ENCODE data around the gene APBA1. TPM values are rescaled to one million over a fixed set of nuclear protein-coding genes. Genes with fewer than 3 reads are reported as not detected.

APBA1 gene
- total and polyA plus RNA-seq, 9 of the 15 experiments (the other 6 are each of a cell fraction or from before 2014, with no cell fraction given) = 0.01 to 0.02 TPM; not detected in 7

DNA sequence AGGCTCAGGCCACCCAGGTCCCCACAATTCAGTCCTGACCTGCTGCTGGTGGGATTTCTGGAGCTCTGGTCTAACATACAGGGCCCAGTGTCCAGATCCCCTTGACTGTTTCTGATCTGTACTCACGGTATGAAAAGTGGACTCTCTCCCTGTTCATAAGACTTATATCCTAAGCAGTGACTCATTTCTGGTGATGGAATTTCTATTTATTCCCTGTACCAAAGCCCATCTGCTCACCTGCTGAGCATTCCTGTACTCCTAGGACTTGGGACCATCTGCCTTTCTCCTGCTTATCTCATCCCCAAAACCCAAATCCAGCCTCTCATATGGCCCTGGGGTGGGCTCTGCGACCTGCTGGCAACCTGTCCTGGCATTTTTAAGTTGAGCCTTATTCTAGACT is 86.6 kb downstream of the APBA1 start:
- Histone ChIP-seq H3K36me3 (ENCODE audit: control insufficient read depth, insufficient read depth, low read length) (no peaks in the 10 kb centered on the region), H3K4me1 (replicated peaks in 1 of 2; ENCODE audit: control insufficient read depth in 2 of 2, insufficient read depth in 2 of 2, low read length in 2 of 2) (no peaks in the 10 kb centered on the region), H3K9me1 (ENCODE audit: control insufficient read depth, insufficient read depth, low read length) (no peaks in the 10 kb centered on the region), H3K4me2 (ENCODE audit: insufficient read depth, low read length) (no peak overlapping the region), H3K9me3 (replicated peaks; ENCODE audit: control insufficient read depth, insufficient read depth, low read depth, low read length) (no peaks in the 10 kb centered on the region), H3K79me2 (ENCODE audit: control insufficient read depth, insufficient read depth, low read length) (no peaks in the 10 kb centered on the region), H4K20me1 (replicated peaks; ENCODE audit: control insufficient read depth, insufficient read depth, low read length) (no peaks in the 10 kb centered on the region), H3K27me3 (ENCODE audit: control insufficient read depth in 2 of 2, insufficient read depth in 2 of 2, low read length in 2 of 2) (no peaks in the 10 kb centered on the region), H3K27ac (ENCODE audit: extremely low read depth, low read depth, low read length) (no peak overlapping the region), H3K4me3 (no peak overlapping the region), H2AFZ (ENCODE audit: low read depth, low read length) (no peak overlapping the region), H3K9ac (ENCODE audit: insufficient read depth in 1 of 2, low read depth in 2 of 2, low read length in 2 of 2) (no peak overlapping the region)
- TF ChIP-seq KDM2B (CRISPR knock-in tag; IDR thresholded peaks at IDR 0.05) (no peak), FOSL1 (tag; conservative IDR thresholded peaks at IDR 0.05) (no peak), TOE1 (IDR thresholded peaks at IDR 0.05; ENCODE audit: borderline replicate concordance) (no peak), TOE1 (CRISPR knock-in tag; IDR thresholded peaks at IDR 0.05; ENCODE audit: borderline replicate concordance, low read depth) (no peak), BCOR (IDR thresholded peaks at IDR 0.05) (no peak), IRF2 (CRISPR knock-in tag; IDR thresholded peaks at IDR 0.05) (no peak), ZNF408 (CRISPR knock-in tag; IDR thresholded peaks at IDR 0.05; ENCODE audit: low read depth) (no peak)
- TF ChIP-seq, protein P1, sequence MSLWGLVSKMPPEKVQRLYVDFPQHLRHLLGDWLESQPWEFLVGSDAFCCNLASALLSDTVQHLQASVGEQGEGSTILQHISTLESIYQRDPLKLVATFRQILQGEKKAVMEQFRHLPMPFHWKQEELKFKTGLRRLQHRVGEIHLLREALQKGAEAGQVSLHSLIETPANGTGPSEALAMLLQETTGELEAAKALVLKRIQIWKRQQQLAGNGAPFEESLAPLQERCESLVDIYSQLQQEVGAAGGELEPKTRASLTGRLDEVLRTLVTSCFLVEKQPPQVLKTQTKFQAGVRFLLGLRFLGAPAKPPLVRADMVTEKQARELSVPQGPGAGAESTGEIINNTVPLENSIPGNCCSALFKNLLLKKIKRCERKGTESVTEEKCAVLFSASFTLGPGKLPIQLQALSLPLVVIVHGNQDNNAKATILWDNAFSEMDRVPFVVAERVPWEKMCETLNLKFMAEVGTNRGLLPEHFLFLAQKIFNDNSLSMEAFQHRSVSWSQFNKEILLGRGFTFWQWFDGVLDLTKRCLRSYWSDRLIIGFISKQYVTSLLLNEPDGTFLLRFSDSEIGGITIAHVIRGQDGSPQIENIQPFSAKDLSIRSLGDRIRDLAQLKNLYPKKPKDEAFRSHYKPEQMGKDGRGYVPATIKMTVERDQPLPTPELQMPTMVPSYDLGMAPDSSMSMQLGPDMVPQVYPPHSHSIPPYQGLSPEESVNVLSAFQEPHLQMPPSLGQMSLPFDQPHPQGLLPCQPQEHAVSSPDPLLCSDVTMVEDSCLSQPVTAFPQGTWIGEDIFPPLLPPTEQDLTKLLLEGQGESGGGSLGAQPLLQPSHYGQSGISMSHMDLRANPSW (CRISPR knock-in tag; IDR thresholded peaks at IDR 0.05) = no peak
- TF ChIP-seq, protein P2, sequence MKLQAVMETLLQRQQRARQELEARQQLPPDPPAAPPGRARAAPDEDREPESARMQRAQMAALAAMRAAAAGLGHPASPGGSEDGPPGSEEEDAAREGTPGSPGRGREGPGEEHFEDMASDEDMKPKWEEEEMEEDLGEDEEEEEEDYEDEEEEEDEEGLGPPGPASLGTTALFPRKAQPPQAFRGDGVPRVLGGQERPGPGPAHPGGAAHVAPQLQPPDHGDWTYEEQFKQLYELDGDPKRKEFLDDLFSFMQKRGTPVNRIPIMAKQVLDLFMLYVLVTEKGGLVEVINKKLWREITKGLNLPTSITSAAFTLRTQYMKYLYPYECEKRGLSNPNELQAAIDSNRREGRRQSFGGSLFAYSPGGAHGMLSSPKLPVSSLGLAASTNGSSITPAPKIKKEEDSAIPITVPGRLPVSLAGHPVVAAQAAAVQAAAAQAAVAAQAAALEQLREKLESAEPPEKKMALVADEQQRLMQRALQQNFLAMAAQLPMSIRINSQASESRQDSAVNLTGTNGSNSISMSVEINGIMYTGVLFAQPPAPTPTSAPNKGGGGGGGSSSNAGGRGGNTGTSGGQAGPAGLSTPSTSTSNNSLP (IDR thresholded peaks at IDR 0.05; ENCODE audit: borderline replicate concordance, low read depth, low read length) = no peak
- TF ChIP-seq, protein P3, sequence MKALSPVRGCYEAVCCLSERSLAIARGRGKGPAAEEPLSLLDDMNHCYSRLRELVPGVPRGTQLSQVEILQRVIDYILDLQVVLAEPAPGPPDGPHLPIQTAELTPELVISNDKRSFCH (CRISPR knock-in tag; IDR thresholded peaks at IDR 0.05) = no peak
- TF ChIP-seq, protein P3 (tag; IDR thresholded peaks at IDR 0.05) = no peak
- TF ChIP-seq, protein P4, sequence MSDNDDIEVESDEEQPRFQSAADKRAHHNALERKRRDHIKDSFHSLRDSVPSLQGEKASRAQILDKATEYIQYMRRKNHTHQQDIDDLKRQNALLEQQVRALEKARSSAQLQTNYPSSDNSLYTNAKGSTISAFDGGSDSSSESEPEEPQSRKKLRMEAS (CRISPR knock-in tag; IDR thresholded peaks at IDR 0.05) = no peak
- TF ChIP-seq, protein P5, sequence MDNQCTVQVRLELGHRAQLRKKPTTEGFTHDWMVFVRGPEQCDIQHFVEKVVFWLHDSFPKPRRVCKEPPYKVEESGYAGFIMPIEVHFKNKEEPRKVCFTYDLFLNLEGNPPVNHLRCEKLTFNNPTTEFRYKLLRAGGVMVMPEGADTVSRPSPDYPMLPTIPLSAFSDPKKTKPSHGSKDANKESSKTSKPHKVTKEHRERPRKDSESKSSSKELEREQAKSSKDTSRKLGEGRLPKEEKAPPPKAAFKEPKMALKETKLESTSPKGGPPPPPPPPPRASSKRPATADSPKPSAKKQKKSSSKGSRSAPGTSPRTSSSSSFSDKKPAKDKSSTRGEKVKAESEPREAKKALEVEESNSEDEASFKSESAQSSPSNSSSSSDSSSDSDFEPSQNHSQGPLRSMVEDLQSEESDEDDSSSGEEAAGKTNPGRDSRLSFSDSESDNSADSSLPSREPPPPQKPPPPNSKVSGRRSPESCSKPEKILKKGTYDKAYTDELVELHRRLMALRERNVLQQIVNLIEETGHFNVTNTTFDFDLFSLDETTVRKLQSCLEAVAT (IDR thresholded peaks at IDR 0.05) = no peak
- in situ Hi-C loops (cut with MboI) (no loop called here), intact Hi-C loops (cut with micrococcal nuclease) (no loop called here)
- no peak for DNase-seq (ENCODE audit: extremely low read depth in 1 of 4, low spot score in 3 of 4)
- no peak for FAIRE-seq
- ATAC-seq = no peak
- POLR2A ChIA-PET = interaction anchor here (0.7 kb wide), 1 partner anchor 775 kb away, joined by 3 read pairs; no protein-coding TSS in a partner anchor
- CTCF ChIA-PET (ENCODE audit: low intra/inter-chr PET ratio) = no interaction called here
- WGBS (ENCODE audit: insufficient coverage, low coverage, missing lambda C conversion rate) = 0% methylated on average over 2 of the region's 2 CpGs
- BruUV-seq (replicated peaks) = no TSS peak
